Neural cell (in vitro differentiated cells): ENCODE measurements around the gene MANF.

Source experiments
- EZH2 ChIP-seq: fragments of 200-600, 300-800 bp; shearing (Covaris generic), sonication (generic); IDR thresholded peaks from 2 replicates; pipeline ENCODE4 v1.6.1; 2014; ENCODE audit warnings: antibody characterized with exemption, low read length, borderline replicate concordance, mild to moderate bottlenecking; ENCODE audit not compliant: insufficient read depth, poor library complexity, severe bottlenecking
- POLR2AphosphoS5 ChIP-seq: IDR thresholded peaks from 2 replicates; pipeline ENCODE4 v1.6.1; 2012
- TF ChIP-seq, protein P1 (sequence below): fragments of 450-650 bp; IDR thresholded peaks from 2 replicates; pipeline ENCODE4 v1.5.1; 2014; ENCODE audit warnings: antibody characterized with exemption, mild to moderate bottlenecking, moderate library complexity; ENCODE audit not compliant: poor library complexity, severe bottlenecking
- TF ChIP-seq, protein P2 (sequence below): IDR thresholded peaks from 2 replicates; pipeline ENCODE4 v1.6.1; 2012; ENCODE audit warnings: borderline replicate concordance

DNA sequence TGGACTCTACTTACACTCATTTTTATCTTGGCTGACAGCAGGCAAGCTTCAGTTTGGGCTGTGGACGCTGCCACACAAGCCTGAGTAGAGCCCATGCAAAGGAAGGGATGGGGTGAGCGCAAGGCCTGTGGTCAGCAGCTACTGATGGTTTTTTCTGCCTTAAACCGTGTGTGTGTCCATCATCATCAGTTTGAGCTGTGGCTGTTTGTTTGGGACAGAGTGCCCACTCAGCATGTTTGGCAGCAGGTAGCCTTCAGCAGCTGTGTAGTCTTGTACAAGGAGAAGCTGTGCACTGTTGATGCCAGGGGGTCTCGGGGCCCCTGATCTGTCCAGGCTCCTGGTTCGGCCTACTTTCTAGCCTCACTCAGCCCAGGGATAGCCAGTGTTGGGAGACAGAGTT, 9.4 kb downstream of the MANF start:
- TF ChIP-seq POLR2AphosphoS5: no peak
- TF ChIP-seq, protein P1, sequence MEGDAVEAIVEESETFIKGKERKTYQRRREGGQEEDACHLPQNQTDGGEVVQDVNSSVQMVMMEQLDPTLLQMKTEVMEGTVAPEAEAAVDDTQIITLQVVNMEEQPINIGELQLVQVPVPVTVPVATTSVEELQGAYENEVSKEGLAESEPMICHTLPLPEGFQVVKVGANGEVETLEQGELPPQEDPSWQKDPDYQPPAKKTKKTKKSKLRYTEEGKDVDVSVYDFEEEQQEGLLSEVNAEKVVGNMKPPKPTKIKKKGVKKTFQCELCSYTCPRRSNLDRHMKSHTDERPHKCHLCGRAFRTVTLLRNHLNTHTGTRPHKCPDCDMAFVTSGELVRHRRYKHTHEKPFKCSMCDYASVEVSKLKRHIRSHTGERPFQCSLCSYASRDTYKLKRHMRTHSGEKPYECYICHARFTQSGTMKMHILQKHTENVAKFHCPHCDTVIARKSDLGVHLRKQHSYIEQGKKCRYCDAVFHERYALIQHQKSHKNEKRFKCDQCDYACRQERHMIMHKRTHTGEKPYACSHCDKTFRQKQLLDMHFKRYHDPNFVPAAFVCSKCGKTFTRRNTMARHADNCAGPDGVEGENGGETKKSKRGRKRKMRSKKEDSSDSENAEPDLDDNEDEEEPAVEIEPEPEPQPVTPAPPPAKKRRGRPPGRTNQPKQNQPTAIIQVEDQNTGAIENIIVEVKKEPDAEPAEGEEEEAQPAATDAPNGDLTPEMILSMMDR: no peak
- TF ChIP-seq, protein P2, sequence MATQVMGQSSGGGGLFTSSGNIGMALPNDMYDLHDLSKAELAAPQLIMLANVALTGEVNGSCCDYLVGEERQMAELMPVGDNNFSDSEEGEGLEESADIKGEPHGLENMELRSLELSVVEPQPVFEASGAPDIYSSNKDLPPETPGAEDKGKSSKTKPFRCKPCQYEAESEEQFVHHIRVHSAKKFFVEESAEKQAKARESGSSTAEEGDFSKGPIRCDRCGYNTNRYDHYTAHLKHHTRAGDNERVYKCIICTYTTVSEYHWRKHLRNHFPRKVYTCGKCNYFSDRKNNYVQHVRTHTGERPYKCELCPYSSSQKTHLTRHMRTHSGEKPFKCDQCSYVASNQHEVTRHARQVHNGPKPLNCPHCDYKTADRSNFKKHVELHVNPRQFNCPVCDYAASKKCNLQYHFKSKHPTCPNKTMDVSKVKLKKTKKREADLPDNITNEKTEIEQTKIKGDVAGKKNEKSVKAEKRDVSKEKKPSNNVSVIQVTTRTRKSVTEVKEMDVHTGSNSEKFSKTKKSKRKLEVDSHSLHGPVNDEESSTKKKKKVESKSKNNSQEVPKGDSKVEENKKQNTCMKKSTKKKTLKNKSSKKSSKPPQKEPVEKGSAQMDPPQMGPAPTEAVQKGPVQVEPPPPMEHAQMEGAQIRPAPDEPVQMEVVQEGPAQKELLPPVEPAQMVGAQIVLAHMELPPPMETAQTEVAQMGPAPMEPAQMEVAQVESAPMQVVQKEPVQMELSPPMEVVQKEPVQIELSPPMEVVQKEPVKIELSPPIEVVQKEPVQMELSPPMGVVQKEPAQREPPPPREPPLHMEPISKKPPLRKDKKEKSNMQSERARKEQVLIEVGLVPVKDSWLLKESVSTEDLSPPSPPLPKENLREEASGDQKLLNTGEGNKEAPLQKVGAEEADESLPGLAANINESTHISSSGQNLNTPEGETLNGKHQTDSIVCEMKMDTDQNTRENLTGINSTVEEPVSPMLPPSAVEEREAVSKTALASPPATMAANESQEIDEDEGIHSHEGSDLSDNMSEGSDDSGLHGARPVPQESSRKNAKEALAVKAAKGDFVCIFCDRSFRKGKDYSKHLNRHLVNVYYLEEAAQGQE: no peak
- no peak for TF ChIP-seq EZH2
